GM18526 (cell line): ENCODE measurements around the gene VPS50.

ENCODE experiments used
- POLR2A ChIP-seq: IDR thresholded peaks from 3 replicates; pipeline ENCODE4 v1.6.1; 2011; ENCODE audit not compliant: insufficient read length; ENCODE audit errors: extremely low read depth

VPS50 gene

DNA sequence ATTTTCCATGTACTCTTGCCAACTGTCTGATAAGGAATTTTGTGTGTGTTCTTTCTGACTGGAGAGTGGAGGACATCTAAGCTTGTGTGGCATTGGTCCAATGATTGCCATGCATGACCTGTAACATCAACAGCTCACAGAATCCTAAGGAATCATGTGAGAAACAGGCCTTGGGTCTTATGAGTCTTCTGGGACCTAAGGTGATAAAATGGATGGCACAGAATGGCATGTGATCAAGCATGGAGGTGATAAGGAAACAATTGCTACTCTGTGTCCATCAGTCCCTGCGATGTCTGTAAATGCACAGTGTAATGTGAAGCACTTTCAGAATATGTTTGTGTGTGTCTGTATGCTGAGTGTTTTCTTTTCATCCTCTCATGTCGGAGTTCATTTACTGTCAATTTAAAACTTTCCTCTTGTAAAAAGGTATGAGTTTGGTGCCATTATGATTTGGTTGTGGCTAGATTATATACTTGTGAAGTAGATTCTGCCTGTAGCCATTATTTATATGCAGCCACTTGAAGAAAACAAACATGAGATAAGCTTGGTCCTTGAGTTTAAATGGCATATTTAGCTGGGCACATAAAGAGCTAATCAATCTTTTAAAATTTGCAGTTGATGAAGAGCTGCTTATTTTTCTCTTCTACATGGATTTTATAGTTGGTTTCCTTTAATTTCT, 127.5 kb downstream of the VPS50 start:
- no peak for TF ChIP-seq POLR2A

DNA sequence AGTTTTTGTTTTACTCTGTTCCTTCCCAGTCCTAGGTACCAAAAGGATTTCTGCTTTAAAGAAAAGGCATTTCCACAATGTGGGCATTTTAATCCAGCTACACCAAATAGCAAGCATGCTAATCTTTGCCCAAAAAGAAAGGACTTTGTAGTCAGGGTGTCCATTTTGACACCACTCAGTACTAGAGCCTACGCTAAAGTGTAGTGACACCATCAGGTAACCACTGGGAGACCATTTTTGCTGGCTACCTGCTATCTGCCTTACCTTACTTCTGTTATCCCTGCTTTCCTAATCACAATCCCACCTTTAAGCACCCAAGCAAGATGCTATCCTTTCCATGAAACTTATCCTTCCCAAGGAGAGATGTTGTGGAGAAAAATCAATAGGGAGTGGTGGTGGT, 129.7 kb downstream of the VPS50 start:
- no peak for TF ChIP-seq POLR2A

DNA sequence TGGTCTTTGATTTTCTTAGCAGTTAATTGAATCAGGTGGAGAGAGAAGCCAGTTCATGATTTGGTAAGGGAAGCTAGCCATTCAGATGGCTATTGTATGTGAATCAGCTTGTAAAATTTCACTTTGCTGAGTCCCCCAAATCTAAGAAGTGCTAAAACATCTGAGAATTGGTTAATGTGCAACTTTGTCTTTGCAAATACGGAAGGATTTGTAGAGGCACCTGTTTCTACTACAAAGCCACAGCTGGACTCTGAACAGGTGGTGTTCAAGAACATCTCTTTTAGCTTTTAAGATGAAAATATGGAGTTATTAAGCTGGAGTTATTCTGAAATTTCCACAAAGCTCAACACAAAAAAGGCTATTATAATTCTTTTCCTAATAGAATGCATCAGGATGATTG, 132.6 kb downstream of the VPS50 start:
- no peak for TF ChIP-seq POLR2A

DNA sequence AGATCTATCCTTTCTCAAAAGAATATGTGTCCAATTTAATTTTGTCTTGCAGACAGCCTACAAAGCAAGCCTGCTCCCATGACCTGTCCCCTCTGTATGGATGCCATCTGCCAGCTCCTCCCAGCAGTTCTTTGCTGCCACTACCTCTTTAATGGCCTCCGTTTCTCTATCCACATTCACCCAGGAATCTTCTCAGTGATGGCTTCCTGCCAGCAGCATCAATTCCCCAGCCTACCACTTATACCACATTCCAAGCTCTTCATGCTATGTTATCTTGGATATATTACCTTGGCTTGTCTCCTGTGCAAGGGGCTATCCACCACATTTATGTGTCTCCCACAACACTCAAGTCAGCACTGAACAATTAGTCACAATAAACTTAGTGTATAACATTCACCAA, 133.2 kb downstream of the VPS50 start:
- TF ChIP-seq POLR2A = no peak

DNA sequence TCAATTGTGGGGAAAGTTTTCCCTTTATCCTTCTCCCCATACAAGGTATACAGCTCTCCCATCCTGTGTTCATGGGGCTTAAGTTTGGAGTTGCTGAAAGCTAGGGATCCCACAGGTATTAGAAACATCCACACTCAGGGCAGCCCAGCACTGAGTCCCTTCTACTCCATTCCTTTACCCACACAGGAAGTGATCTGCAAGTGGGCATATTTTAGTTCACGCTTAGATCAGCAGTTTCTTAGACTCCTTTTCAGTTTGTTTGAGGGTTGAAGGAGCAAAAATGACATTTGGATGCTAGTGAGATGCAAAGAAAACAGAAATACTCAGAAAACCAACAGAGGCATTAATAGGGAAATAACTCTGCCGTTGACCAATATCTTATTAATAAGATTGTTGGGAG, 134.7 kb downstream of the VPS50 start:
- TF ChIP-seq POLR2A = no peak

DNA sequence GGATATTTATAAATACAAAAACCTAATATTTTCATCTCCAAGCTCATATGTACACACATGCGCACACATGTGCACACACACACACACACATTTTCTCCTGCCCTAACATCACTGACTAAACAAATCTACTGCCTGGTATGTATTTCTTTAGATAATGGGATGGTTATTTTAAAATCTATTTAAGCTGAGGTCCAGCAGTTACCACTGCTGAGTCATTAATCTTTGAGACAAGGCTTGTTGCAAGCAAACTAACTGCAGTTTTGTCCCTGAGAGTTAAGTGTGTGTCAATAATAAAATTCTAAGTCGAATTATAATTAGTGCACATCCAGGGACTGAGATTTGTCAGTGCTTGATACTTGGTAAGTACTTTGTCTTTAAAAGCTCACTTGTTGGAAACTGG, 135.1 kb downstream of the VPS50 start:
- no peak for TF ChIP-seq POLR2A

DNA sequence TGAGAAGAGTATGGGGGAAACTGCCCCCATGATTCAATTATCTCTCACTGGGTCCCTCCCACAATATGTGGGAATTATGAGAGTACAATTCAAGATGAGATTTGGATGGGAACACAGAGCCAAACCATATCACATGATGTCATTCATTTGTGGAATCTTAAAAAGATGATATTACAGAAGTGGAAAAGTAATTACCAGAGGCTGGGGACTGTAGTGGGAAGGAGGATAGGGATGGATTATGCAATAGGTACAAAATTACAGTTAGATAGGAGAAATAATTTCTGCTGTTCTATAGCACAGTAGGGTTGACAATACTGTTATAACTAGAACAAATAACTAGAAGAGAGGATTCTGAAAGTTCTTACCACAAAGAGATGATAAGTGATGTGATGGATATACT, 141.4 kb downstream of the VPS50 start:
- TF ChIP-seq POLR2A = no peak

DNA sequence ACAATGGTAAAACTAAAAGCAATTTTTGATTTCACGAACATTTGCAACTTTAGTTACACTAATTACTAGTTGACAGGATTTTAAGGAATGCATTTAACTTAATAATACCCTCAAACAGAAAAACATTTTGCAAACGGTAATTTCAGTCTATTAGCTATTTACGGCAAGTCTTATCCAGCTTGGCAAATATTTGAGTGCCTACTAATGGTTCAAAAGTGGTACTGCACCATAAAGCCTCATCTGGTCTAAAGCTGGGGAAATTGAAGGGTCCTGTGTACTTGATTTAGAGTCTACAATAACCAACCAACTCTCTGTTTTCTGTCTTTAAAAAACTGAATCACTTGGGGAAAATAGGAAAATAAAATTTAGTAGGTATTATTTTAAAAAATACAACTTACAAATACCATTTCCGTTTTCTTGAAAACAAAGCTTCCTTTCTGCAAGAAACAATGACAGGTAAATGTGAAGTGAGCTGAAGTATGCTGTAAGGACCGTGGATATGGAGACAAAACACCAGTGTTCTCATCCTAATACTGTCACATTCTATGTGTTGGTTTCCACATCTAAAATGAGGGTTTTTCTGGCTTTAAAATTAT, 142.3 kb downstream of the VPS50 start:
- TF ChIP-seq POLR2A = no peak

DNA sequence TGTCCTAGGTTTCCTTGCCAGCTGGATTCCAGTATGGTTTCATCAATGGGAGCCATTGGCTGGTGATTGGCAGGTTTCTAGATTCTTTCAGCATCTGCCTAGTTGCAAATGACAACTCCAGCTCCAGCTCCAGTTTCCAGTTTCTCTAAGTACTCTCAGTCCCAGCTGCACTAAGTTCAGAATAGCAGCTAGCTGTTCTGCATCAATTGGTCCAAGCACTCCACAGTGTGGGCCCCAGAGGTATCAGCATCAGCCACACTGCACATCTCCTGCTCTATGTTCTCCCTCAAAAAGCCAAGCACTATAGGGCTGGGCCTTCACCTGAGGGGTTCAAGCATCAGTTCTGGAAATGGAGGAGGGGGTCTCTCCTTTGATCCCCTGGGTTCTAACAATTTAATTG, 143.4 kb downstream of the VPS50 start:
- no peak for TF ChIP-seq POLR2A

DNA sequence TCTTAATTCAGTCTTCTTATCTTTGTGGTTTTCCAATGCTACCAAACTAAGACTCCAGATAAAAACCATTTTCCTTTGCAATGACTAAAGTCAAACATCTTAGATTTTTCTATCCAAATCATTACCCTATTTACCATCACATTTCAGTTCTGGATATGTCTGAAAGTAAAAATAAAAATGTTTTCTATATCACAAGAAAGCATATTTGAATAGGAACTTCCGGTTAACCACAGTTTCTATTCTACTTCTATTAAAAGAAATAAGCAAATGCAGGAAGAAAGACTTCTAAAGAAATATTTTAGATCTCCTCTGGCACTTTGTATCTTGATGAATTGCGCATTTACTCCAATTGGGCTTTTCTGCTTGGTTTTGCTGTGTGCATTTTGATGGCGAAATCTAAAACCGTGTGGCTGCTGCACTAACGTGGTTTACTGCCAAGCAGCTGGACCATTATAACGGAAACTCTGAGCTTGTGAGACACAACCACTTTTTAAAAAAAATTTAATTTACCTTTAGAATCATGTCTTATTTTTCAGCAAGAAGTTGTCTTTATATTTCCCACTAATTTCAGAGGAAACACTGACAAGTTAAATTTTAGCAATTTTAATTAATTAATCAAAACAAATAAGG, 146.1 kb downstream of the VPS50 start:
- no peak for TF ChIP-seq POLR2A

DNA sequence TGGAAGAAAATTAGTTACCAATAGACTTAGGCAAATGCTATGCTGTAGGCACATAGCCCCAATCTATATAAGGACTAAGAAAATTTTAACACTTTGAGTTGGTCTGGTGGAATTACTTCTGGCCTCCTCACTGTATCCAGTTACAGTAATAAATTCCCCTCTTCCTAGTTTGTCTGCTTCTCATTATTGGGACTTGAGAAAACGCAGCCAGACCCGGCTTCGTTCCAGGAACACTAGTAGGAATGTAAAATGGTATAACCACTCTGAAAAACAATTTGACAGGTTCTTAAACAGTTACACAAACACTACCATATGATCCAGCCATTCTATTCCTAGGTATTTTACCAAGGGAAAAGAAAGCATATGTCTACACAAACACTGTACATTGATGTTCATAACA, 150.2 kb downstream of the VPS50 start:
- TF ChIP-seq POLR2A = no peak

DNA sequence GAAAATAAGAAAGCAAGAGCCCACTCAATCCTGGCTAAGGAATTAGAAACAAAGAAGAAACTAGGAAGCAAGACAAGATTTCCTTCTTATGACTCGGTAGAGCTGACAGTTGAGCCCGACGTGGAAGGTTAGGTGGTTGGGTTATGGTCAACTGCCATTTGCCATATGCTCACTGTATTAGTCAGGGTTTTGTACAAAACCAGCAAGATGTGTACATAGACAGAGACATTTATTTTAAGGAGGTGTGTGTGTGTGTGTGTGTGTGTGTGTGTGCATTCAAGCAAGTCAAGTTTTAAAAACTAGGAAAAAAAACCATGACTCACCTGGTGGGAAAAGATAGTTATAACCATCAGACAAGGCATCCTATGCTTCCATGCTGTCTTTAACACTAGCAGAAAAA, 158.5 kb downstream of the VPS50 start:
- no peak for TF ChIP-seq POLR2A

DNA sequence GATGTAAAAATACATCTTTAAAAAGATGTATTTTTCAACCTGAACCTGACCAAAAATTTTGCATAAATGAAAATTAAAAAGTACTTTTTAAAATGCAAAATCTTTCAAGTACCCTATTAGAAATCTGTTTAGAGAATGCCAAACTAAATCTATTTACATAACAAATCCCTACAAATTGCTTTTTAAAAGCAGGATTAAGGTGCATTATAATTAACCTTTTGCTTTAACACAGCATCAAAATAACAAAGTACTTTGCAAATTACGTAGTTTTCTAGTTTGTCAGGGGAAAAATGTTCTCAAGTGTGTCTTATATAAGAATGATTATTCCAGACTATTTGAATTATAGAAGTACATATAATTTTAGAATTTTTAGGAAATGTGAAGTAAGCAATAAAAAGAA, 160.8 kb downstream of the VPS50 start:
- TF ChIP-seq POLR2A = no peak

DNA sequence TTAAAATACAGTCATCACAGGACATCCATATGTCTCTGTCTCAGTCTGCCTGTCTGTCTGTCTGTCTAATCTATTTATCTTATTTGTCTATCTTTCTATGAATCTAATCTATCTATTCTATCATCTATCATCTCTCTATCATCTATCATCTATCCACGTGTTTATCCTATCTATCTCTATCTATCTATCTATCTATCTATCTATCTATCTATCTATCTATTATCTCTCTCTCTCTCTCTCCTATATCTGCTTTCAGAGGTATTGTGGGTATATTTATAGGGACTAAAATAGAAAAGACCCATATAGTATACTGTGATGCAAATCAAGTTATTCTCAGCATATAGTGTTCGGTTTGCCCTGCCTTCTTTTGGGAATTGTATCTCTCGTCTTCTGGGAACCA, 167.5 kb downstream of the VPS50 start:
- no peak for TF ChIP-seq POLR2A

DNA sequence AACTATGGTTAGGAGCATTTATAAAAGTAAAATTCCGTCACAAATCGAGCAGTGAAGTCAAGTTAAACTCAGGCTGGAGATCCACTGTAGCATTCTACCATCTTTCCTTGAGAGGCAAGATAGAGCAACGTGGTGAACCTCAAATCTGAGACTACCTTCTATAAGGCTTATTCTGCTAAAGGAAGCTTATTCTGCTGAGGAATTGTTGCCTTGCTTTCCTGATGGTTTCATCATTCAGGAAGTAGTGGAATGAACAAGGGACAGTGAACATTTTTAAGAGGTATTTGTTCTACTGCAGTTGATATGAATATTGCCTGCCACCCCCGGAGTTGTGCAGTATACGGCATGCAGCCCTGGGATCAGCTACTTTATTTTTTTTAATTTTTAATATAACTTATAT, 170.8 kb downstream of the VPS50 start:
- no peak for TF ChIP-seq POLR2A

DNA sequence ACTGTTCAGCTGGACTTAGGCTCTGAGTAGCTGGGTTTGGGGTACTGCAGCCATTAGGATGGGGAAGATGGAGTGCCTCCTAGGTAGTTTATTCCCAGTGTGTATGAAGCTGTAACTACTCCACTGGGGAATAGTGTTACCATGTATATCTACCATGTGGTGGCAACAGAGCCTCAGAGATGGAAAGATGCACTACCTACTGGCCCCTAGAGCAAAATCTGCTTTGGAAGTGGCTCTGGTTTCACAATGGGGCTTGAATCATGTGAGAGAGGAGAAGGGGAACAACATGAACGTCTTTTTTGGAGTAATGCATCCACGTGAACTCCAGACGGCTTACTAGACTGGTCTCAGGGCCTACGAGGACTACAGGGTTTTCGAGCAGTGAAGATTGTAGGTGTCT, 175.1 kb downstream of the VPS50 start:
- no peak for TF ChIP-seq POLR2A

DNA sequence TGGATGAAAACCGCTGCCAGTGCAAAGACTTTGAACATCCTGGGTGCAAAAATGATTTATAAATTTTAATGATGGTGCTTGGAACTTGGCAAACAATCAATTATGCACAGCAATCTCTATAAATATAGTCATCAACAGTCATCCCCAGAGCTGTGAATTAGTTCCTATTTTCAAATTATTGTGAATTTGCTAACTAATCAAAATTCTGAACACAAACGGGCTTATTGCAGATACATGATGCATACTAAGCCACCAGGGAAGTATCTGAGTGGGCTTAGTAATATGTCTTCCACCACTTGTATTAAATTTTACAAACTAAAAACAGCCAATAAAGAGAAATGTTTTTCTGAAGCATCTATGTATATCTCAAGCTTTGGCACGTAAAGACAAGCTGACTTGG, 177.2 kb downstream of the VPS50 start:
- TF ChIP-seq POLR2A = no peak
